Measurements from ENCODE around the gene MYOM1. TPM values are rescaled to one million over a fixed set of nuclear protein-coding genes. Genes with fewer than 3 reads are reported as not detected.

Gene MYOM1
- total RNA-seq, 2 experiments from 2014 or later = 1.0 to 1.3 TPM

DNA sequence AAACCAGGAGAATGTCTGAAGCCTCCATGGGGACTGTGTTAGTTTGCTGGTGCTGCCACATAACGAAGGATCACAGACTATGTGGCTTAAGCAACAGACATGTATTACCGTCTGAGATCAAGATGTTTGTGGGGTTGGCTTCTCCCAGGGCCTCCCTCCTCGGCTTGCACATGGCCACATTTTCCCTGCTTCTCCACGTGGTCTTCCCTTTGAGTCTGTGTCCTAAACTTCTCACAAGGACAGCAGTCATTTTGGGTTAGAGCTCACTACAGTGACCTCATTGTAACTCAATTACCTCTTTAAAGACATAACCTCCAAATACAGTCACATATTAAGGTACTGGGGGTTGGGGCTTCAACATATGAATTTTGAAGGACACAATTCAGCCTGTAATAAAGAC, 162.2 kb downstream of the MYOM1 start:
- TF ChIP-seq CTCF (IDR thresholded peaks at IDR 0.05) = no peak
- ChIA-PET POLR2A (interaction anchor here (1.0 kb wide), 1 partner anchor 52 kb away, joined by 3 read pairs; no protein-coding TSS in a partner anchor), CTCF (interaction anchor here (1.1 to 1.7 kb wide), 2 partner anchors 72 to 94 kb away, joined by 3 to 5 read pairs; no protein-coding TSS in a partner anchor)
- intact Hi-C loops (cut with micrococcal nuclease) = no loop called here
- DNase-seq (no peak), ATAC-seq (no peak)
- Mint-ChIP-seq H3K27me3 (no peaks in the 10 kb centered on the region), H3K4me3 (no peak overlapping the region), H3K36me3 (ENCODE audit: low read depth) (peaks cover 7% of the 10 kb centered on the region), H3K4me1 (ENCODE audit: low read depth) (peaks cover 60% of the 10 kb centered on the region), H3K27ac (peak overlapping the region; percentile 91), H3K9me3 (peaks cover 12% of the 10 kb centered on the region)

DNA sequence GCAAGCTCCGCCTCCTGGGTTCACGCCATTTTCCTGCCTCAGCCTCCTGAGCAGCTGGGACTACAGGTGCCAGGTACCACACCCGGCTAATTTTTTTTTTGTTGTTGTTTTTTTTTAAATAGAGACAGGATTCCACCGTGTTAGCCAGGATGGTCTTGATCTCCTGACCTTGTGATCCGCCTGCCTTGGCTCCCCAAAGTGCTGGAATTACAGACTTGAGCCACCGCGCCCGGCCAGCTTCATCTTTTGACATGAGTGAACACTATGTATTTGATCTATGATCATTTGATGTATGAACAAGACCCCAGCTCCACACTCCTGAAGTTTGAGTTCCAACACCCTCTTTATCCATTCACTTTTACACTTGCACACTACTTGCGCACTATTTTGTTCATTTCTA, 163.5 kb downstream of the MYOM1 start:
- peaks cover 57% of the 10 kb centered on the region for H3K4me1 Mint-ChIP-seq (ENCODE audit: low read depth)

GRCh38 chr18:3055816-3056215, 164.0 kb downstream of the MYOM1 start:
- ATAC-seq = no peak

More for the DNA sequence above, 163.5 kb downstream of the MYOM1 start:
- POLR2A ChIA-PET = no interaction called here
- intact Hi-C loops (cut with micrococcal nuclease) = no loop called here
- no peak overlapping the region for H3K27ac Mint-ChIP-seq
- peaks cover 5% of the 10 kb centered on the region for H3K36me3 Mint-ChIP-seq (ENCODE audit: low read depth)
- H3K9me3 Mint-ChIP-seq = peaks cover 9% of the 10 kb centered on the region
- no peak for TF ChIP-seq CTCF (IDR thresholded peaks at IDR 0.05)
- ATAC-seq = no peak
- CTCF ChIA-PET = interaction anchor here (0.6 to 2.5 kb wide), 5 partner anchors 10 to 451 kb away, joined by 3 to 9 read pairs (median 5); no protein-coding TSS in a partner anchor
- no peaks in the 10 kb centered on the region for H3K27me3 Mint-ChIP-seq
- no peak for DNase-seq
- no peak overlapping the region for H3K4me3 Mint-ChIP-seq

GRCh38 chr18:3055186-3055728, 164.5 kb downstream of the MYOM1 start:
- ChIA-PET POLR2A (no interaction called here), CTCF (interaction anchor here (1.8 to 2.5 kb wide), 2 partner anchors 9 to 61 kb away, joined by 5 to 9 read pairs; no protein-coding TSS in a partner anchor)
- peaks cover 46% of the 10 kb centered on the region for H3K4me1 Mint-ChIP-seq (ENCODE audit: low read depth)
- no peak overlapping the region for H3K27ac Mint-ChIP-seq
- H3K27me3 Mint-ChIP-seq = no peaks in the 10 kb centered on the region
- no peak for TF ChIP-seq CTCF (IDR thresholded peaks at IDR 0.05)
- ATAC-seq (no peak), DNase-seq (no peak)
- no peak overlapping the region for H3K4me3 Mint-ChIP-seq
- intact Hi-C loops (cut with micrococcal nuclease) = no loop called here
- H3K9me3 Mint-ChIP-seq = peaks cover 9% of the 10 kb centered on the region
- peaks cover 5% of the 10 kb centered on the region for H3K36me3 Mint-ChIP-seq (ENCODE audit: low read depth)

More at GRCh38 chr18:3055816-3056215, 164.0 kb downstream of the MYOM1 start:
- H3K4me1 Mint-ChIP-seq (ENCODE audit: low read depth) = peaks cover 52% of the 10 kb centered on the region
- no peak overlapping the region for H3K4me3 Mint-ChIP-seq
- CTCF ChIA-PET = interaction anchor here (0.6 to 2.5 kb wide), 3 partner anchors 9 to 450 kb away, joined by 3 to 9 read pairs (median 5); no protein-coding TSS in a partner anchor
- no peak for TF ChIP-seq CTCF (IDR thresholded peaks at IDR 0.05)
- intact Hi-C loops (cut with micrococcal nuclease) = no loop called here
- H3K36me3 Mint-ChIP-seq (ENCODE audit: low read depth) = peaks cover 5% of the 10 kb centered on the region
- H3K9me3 Mint-ChIP-seq = peaks cover 9% of the 10 kb centered on the region
- no peaks in the 10 kb centered on the region for H3K27me3 Mint-ChIP-seq
- POLR2A ChIA-PET = no interaction called here
- no peak for DNase-seq
- H3K27ac Mint-ChIP-seq = no peak overlapping the region

- Mint-ChIP-seq H3K36me3 (ENCODE audit: low read depth) (peaks cover 5% of the 10 kb centered on the region), H3K9me3 (peaks cover 9% of the 10 kb centered on the region), H3K27me3 (no peaks in the 10 kb centered on the region), H3K27ac (no peak overlapping the region), H3K4me3 (no peak overlapping the region), H3K4me1 (ENCODE audit: low read depth) (peaks cover 45% of the 10 kb centered on the region)
- POLR2A ChIA-PET = no interaction called here
- no peak for TF ChIP-seq CTCF (IDR thresholded peaks at IDR 0.05)
- CTCF ChIA-PET = interaction anchor here (2.5 kb wide), 1 partner anchor 8 kb away, joined by 9 read pairs; no protein-coding TSS in a partner anchor
- ATAC-seq (no peak), DNase-seq (no peak)
- intact Hi-C loops (cut with micrococcal nuclease) = no loop called here
These were observed 165.0 kb downstream of the MYOM1 start for GRCh38 chr18:3054780-3055179.
